ENCODE measurements around the gene PPDPF.

PPDPF gene

DNA sequence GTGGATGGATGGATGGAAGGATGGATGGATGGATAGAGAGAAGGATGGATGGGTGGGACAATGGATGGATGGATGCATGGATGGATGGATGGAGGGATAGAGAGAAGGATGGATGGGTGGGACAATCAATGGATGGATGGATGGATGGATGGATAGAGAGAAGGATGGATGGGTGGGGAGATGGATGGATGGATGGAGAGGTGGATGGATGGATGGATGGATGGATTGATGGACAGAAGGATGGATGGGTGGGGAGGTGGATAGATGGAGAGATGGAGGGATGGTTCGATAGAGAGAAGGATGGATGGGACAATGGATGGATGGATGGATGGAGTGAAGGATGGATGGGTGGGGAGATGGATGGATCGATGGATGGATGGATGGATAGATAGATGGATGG lies 28.0 kb upstream of the PPDPF start:
- no peak for TF ChIP-seq SIN3A (IDR thresholded peaks at IDR 0.05; ENCODE audit: borderline replicate concordance, insufficient read depth, low read length)
- no peak for TF ChIP-seq POLR2AphosphoS5 (IDR thresholded peaks at IDR 0.05; ENCODE audit: low read depth, low read length)
- no peak for TF ChIP-seq TAF1 (IDR thresholded peaks at IDR 0.05; ENCODE audit: borderline replicate concordance, insufficient read depth, low read length)
- TF ChIP-seq FOXP2 (optimal IDR thresholded peaks at IDR 0.05; ENCODE audit: borderline replicate concordance, extremely low read depth, extremely low read length, insufficient read depth): no peak
- TF ChIP-seq, protein P1, sequence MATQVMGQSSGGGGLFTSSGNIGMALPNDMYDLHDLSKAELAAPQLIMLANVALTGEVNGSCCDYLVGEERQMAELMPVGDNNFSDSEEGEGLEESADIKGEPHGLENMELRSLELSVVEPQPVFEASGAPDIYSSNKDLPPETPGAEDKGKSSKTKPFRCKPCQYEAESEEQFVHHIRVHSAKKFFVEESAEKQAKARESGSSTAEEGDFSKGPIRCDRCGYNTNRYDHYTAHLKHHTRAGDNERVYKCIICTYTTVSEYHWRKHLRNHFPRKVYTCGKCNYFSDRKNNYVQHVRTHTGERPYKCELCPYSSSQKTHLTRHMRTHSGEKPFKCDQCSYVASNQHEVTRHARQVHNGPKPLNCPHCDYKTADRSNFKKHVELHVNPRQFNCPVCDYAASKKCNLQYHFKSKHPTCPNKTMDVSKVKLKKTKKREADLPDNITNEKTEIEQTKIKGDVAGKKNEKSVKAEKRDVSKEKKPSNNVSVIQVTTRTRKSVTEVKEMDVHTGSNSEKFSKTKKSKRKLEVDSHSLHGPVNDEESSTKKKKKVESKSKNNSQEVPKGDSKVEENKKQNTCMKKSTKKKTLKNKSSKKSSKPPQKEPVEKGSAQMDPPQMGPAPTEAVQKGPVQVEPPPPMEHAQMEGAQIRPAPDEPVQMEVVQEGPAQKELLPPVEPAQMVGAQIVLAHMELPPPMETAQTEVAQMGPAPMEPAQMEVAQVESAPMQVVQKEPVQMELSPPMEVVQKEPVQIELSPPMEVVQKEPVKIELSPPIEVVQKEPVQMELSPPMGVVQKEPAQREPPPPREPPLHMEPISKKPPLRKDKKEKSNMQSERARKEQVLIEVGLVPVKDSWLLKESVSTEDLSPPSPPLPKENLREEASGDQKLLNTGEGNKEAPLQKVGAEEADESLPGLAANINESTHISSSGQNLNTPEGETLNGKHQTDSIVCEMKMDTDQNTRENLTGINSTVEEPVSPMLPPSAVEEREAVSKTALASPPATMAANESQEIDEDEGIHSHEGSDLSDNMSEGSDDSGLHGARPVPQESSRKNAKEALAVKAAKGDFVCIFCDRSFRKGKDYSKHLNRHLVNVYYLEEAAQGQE (IDR thresholded peaks at IDR 0.05; ENCODE audit: insufficient read depth in 1 of 2, low read depth in 2 of 2, low read length in 2 of 2): no peak

DNA sequence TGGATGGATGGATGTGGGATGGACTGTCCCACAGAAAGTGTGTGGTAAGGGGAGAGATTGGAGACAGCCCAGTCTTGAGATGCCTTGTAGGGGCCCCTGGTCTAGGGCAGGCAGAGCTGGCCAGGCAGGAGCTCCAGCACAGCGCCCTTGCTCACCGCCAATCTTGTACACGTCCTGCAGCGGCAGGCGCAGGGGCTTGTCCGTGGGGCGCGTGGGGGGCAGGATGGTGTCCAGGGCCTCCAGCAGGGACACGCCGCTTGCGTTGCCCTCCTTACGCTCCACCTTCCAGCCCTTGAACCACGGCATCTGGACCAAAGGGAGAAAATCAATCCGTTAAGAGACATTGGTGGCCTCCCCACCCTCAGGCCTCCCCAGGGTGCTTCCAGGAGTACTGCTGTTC lies 27.6 kb upstream of the PPDPF start:
- no peak for TF ChIP-seq FOXP2 (optimal IDR thresholded peaks at IDR 0.05; ENCODE audit: borderline replicate concordance, extremely low read depth, extremely low read length, insufficient read depth)
- TF ChIP-seq SIN3A (IDR thresholded peaks at IDR 0.05; ENCODE audit: borderline replicate concordance, insufficient read depth, low read length): no peak
- TF ChIP-seq, protein P1 (IDR thresholded peaks at IDR 0.05; ENCODE audit: insufficient read depth in 1 of 2, low read depth in 2 of 2, low read length in 2 of 2): no peak
- no peak for TF ChIP-seq TAF1 (IDR thresholded peaks at IDR 0.05; ENCODE audit: borderline replicate concordance, insufficient read depth, low read length)
- no peak for TF ChIP-seq POLR2AphosphoS5 (IDR thresholded peaks at IDR 0.05; ENCODE audit: low read depth, low read length)

DNA sequence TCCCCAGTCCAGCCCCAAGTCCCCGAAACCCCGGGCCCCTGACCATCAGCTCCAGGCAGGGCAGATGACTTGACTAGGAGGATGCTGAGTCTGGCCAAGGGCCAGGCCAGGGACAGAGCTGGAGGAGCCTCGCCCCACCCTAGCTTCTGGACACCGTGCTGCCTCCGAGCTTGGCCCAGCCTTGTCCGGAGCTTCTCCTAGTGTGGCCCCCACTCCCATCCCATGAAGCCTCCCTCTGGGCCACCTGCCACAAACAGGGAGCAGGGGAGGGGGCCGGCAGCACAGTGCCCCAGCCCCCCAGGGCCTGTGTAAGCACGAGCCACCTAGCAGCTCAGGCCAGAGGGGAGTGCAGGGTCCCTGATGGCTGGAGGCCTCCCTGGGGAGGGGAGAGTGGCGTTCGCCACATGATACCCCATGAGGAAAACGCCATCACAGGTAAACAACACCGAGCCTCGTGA lies 27.0 kb upstream of the PPDPF start:
- no peak for TF ChIP-seq FOXP2 (optimal IDR thresholded peaks at IDR 0.05; ENCODE audit: borderline replicate concordance, extremely low read depth, extremely low read length, insufficient read depth)

DNA sequence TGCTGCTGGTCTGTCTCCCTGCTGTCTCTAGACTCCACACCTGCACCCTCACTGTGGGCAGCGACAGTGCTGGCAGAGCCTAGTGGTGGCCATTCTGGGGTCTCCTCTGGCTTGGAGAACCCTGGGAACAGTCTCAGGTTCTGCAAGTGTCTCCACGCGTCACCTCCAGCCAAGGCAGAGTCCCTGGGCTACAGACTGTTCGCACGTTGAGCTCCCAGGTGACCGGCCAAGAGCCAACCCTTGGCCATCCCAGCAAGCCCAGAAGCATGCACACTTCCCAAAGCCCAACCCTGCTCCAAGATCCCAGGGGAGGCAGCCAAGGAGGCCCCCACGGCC lies 26.5 kb upstream of the PPDPF start:
- TF ChIP-seq SIN3A (IDR thresholded peaks at IDR 0.05; ENCODE audit: borderline replicate concordance, insufficient read depth, low read length) (no peak), POLR2AphosphoS5 (IDR thresholded peaks at IDR 0.05; ENCODE audit: low read depth, low read length) (no peak), FOXP2 (optimal IDR thresholded peaks at IDR 0.05; ENCODE audit: borderline replicate concordance, extremely low read depth, extremely low read length, insufficient read depth) (no peak), TAF1 (IDR thresholded peaks at IDR 0.05; ENCODE audit: borderline replicate concordance, insufficient read depth, low read length) (no peak)
- TF ChIP-seq, protein P1 (IDR thresholded peaks at IDR 0.05; ENCODE audit: insufficient read depth in 1 of 2, low read depth in 2 of 2, low read length in 2 of 2): no peak

DNA sequence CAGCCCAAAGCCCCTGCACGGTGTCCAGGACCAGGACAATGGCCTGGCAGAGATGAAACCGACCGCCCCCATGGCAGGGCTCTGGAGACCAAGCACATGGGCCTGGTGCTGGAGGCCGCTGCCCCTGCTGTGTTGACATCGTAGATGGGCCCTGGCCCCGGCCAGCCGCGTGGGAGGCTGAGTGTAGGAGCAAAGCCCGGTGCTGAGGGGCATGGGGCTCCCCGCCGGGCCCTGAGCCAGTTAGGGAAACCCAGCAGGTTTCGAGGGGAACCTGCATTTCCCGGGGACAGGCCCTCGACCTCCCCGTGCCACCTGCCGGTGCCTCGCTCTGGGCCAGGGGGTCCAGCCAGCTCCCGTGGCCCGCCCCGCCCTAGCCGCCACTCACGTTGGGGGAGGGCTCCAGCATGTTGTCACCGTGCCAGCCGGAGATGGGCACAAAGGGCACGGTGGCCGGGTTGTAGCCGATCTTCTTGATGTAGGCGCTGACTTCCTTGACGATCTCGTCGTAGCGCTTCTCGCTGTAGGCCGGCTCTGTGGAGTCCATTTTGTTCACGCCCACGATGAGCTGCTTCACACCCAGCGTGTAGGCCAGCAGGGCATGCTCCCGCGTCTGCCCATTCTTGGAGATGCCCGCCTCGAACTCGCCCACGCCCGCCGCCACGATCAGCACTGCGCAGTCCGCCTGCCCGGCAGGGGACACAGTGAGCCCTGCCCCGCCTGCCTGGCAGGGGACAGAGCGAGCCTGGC lies 26.0 kb upstream of the PPDPF start:
- no peak for TF ChIP-seq FOXP2 (optimal IDR thresholded peaks at IDR 0.05; ENCODE audit: borderline replicate concordance, extremely low read depth, extremely low read length, insufficient read depth)
- TF ChIP-seq TAF1 (IDR thresholded peaks at IDR 0.05; ENCODE audit: borderline replicate concordance, insufficient read depth, low read length): no peak
- no peak for TF ChIP-seq POLR2AphosphoS5 (IDR thresholded peaks at IDR 0.05; ENCODE audit: low read depth, low read length)
- no peak for TF ChIP-seq SIN3A (IDR thresholded peaks at IDR 0.05; ENCODE audit: borderline replicate concordance, insufficient read depth, low read length)
- TF ChIP-seq, protein P1 (IDR thresholded peaks at IDR 0.05; ENCODE audit: insufficient read depth in 1 of 2, low read depth in 2 of 2, low read length in 2 of 2): no peak
